Measurements from ENCODE around the gene EVX1. TPM values are rescaled to one million over a fixed set of nuclear protein-coding genes. Genes with fewer than 3 reads are reported as not detected.
A peak's percentile ranks its signal among the peaks of the same experiment; 100 is the strongest.

The EVX1 gene
- polyA plus RNA-seq, 1 donor (not counting 4 experiments of a cell fraction or from before 2014, with no cell fraction given) = not detected

DNA sequence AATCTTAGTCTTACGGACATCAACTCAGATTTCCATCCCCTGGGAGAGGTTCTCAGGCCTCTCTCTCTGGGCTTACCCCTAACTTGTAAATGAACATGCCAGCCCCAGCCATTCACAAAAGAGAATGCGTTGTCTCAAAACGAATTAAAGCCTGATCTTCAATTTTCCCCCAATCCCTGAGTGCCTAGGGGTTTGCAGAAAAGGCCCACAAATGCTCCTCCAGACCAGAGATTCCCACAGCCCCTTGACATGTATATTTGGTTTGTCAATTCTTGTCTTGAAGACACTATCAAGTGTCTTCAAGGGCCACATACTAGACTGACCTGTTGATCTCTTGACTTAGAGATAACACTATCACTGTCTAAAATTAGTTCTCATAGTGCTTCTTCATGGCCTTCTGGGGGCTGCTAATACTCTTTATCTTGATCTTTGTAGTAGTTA lies 30.8 kb upstream of the EVX1 start:
- Histone ChIP-seq H3K27ac (ENCODE audit: control insufficient read depth, insufficient read depth, low read length) (no peak overlapping the region), H3K4me1 (ENCODE audit: control insufficient read depth, extremely low read depth, insufficient read depth, low read length) (peaks cover 5% of the 10 kb centered on the region), H3K9me1 (ENCODE audit: control insufficient read depth, extremely low read depth, insufficient read depth, low read length) (no peaks in the 10 kb centered on the region), H2AFZ (ENCODE audit: control insufficient read depth, low read length) (no peak overlapping the region), H4K20me1 (ENCODE audit: control insufficient read depth, extremely low read depth, insufficient read depth, low read length) (peaks cover 13% of the 10 kb centered on the region), H3K36me3 (ENCODE audit: control insufficient read depth in 2 of 2, extremely low read depth in 1 of 2, insufficient read depth in 2 of 2, low read length in 2 of 2) (no peaks in the 10 kb centered on the region), H3K4me3 (ENCODE audit: control insufficient read depth in 2 of 3, extremely low read depth in 1 of 3, insufficient read depth in 2 of 3, low read depth in 1 of 3, low read length in 3 of 3) (no peak overlapping the region), H3K4me2 (ENCODE audit: control insufficient read depth, extremely low read depth, insufficient read depth, low read depth, low read length) (no peak overlapping the region), H3K79me2 (ENCODE audit: control insufficient read depth, insufficient read depth, low read length) (no peaks in the 10 kb centered on the region), H3K9me3 (ENCODE audit: control insufficient read depth, low read depth, low read length) (no peaks in the 10 kb centered on the region), H3K27me3 (ENCODE audit: control insufficient read depth, extremely low read depth, insufficient read depth, low read length) (peaks cover 84% of the 10 kb centered on the region), H3K9ac (ENCODE audit: control insufficient read depth, extremely low read depth, insufficient read depth, low read length) (no peak overlapping the region)
- no peak for FAIRE-seq
- no peak for DNase-seq (ENCODE audit: low read depth, low spot score)
- dilution Hi-C loops (cut with MboI; ENCODE audit: extremely low pct_ligation_motif_present, low sequenced_read_pairs) = loop anchor here (25.0 kb wide), 1 partner anchor 376 kb away; no protein-coding TSS in a partner anchor
- TF ChIP-seq, protein P1, sequence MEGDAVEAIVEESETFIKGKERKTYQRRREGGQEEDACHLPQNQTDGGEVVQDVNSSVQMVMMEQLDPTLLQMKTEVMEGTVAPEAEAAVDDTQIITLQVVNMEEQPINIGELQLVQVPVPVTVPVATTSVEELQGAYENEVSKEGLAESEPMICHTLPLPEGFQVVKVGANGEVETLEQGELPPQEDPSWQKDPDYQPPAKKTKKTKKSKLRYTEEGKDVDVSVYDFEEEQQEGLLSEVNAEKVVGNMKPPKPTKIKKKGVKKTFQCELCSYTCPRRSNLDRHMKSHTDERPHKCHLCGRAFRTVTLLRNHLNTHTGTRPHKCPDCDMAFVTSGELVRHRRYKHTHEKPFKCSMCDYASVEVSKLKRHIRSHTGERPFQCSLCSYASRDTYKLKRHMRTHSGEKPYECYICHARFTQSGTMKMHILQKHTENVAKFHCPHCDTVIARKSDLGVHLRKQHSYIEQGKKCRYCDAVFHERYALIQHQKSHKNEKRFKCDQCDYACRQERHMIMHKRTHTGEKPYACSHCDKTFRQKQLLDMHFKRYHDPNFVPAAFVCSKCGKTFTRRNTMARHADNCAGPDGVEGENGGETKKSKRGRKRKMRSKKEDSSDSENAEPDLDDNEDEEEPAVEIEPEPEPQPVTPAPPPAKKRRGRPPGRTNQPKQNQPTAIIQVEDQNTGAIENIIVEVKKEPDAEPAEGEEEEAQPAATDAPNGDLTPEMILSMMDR (optimal IDR thresholded peaks at IDR 0.05 in 1 of 3, IDR thresholded peaks at IDR 0.05 in 1 of 3, conservative IDR thresholded peaks at IDR 0.05 in 1 of 3; ENCODE audit: extremely low read depth in 1 of 3, insufficient read depth in 2 of 3, low read length in 3 of 3) = no peak
- peak; percentile 5 for TF ChIP-seq EZH2 (IDR thresholded peaks at IDR 0.05; ENCODE audit: low read length)

DNA sequence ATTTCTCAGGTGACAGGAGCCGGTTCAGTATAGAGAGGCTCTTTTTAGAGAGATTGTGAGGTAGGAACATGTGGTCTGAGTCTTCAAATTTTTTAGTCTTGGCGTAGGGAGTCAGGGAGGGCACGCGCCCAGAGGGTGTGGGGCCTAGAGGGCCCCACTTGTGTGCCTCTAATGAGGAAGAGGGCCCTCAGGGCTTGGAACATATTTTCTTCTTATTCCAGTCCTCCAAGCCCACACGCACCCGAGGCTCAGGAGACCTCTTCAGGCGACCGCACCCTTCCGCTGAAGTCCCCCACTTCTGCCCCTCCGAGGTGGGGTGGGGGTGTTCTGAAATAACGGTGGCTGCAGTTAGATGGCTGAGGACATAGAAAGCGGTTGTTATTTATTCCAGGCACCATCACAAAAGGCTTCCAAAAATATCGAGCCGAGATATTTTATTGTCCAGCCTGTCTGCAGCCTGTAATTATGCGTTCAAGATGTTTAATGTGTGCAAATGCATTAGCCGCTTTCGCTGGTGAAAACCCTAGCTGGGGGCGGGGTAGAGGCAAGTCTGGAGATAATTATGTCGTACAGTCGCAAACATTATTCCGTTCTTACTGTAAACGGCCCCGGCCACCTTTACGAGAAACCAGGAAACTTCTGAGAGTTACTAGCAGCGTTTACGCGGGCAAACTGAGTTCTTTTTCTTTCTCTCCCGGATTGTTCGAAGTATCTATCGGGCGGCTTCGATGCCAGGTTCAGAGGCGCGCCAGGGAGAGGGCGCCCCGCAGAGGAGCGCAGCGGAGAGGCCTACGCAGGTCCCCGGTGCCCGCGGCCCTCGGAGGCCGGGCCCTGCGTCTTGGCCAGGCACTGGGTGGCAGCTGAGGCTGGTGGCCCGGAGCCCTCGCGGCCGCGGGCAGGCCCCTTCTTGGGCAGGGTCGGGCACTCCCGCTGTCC lies 29.8 kb upstream of the EVX1 start:
- no peaks in the 10 kb centered on the region for H3K79me2 ChIP-seq (ENCODE audit: control insufficient read depth, insufficient read depth, low read length)
- no peaks in the 10 kb centered on the region for H3K9me1 ChIP-seq (ENCODE audit: control insufficient read depth, extremely low read depth, insufficient read depth, low read length)
- dilution Hi-C loops (cut with MboI; ENCODE audit: extremely low pct_ligation_motif_present, low sequenced_read_pairs) = loop anchor here (25.0 kb wide), 1 partner anchor 375 kb away; no protein-coding TSS in a partner anchor
- peaks cover 11% of the 10 kb centered on the region for H4K20me1 ChIP-seq (ENCODE audit: control insufficient read depth, extremely low read depth, insufficient read depth, low read length)
- H3K4me1 ChIP-seq (ENCODE audit: control insufficient read depth, extremely low read depth, insufficient read depth, low read length) = peaks cover 5% of the 10 kb centered on the region
- no peak overlapping the region for H3K27ac ChIP-seq (ENCODE audit: control insufficient read depth, insufficient read depth, low read length)
- TF ChIP-seq EZH2 (IDR thresholded peaks at IDR 0.05; ENCODE audit: low read length) = peak; percentile 87
- TF ChIP-seq, protein P1 (optimal IDR thresholded peaks at IDR 0.05 in 1 of 3, IDR thresholded peaks at IDR 0.05 in 1 of 3, conservative IDR thresholded peaks at IDR 0.05 in 1 of 3; ENCODE audit: extremely low read depth in 1 of 3, insufficient read depth in 2 of 3, low read length in 3 of 3) = no peak
- no peak overlapping the region for H2AFZ ChIP-seq (ENCODE audit: control insufficient read depth, low read length)
- H3K4me2 ChIP-seq (ENCODE audit: control insufficient read depth, extremely low read depth, insufficient read depth, low read depth, low read length) = no peak overlapping the region
- no peak for DNase-seq (ENCODE audit: low read depth, low spot score)
- no peak overlapping the region for H3K4me3 ChIP-seq (ENCODE audit: control insufficient read depth in 2 of 3, extremely low read depth in 1 of 3, insufficient read depth in 2 of 3, low read depth in 1 of 3, low read length in 3 of 3)
- H3K36me3 ChIP-seq (ENCODE audit: control insufficient read depth in 2 of 2, extremely low read depth in 1 of 2, insufficient read depth in 2 of 2, low read length in 2 of 2) = no peaks in the 10 kb centered on the region
- peaks cover 87% of the 10 kb centered on the region for H3K27me3 ChIP-seq (ENCODE audit: control insufficient read depth, extremely low read depth, insufficient read depth, low read length)
- FAIRE-seq = no peak
- no peaks in the 10 kb centered on the region for H3K9me3 ChIP-seq (ENCODE audit: control insufficient read depth, low read depth, low read length)
- H3K9ac ChIP-seq (ENCODE audit: control insufficient read depth, extremely low read depth, insufficient read depth, low read length) = no peak overlapping the region

All from keratinocyte (primary cell).